Fibroblast of peridontal ligament (primary cell): ENCODE data around the gene CORO2B.
"Not testable (repeated sequence)": the region's sequence is repeated elsewhere in the genome, so short reads cannot be mapped to it uniquely, and the experiment has no call there.

Experiments used
- DNase-seq: peaks from one replicate; pipeline ENCODE4 v3.0.0-alpha.2; 2010; ENCODE audit errors: extremely low read depth

Gene CORO2B

GRCh38 chr15:68730471-68730919 is 151.7 kb downstream of the CORO2B start:
- DNase-seq: peak; percentile 65

DNA sequence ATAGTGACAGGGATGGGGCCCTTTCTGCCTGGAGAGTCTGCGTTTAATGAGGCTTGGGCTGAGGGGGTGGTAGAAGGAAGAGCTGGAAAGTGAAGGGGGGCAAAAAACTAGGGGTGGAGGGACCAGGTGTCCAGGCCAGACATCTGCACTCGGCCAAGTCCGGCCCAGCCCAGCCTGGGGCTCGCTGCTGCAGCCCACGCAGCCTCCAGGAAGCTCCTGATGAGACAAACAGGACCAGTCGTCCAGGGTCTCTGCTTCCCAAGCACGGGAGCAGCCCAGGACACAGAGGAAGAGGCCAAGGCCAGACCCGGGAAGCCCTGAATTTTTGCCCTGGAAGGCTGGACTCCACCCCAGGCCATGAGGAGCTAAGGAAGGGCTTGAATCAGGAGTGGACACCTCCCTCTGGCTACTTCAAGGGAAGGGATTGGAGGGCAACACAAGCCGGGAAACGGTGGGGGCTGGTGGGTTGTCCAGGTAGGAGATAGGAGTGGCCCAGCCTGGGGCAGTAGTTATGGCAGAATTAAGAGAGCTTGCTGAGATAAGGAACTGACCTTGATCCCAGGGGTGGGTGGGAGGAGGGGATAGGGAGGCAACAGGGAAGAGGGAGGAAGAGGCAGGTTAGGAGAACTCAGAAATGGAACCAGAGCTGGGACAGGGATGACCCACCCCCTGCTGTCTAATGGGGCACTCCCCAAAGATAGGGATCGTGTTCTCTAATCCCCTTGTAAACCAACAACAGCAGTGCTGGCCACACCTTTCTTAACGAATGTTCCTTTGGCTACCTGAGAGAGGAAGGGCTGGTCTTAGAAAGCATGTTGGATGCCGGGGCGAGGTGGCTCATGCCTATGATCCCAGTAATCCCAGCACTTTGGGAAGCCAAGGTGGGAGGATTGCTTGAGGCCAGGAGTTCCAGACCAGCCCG is 152.4 kb downstream of the CORO2B start:
- DNase-seq: no peak

GRCh38 chr15:68732451-68732850 is 153.7 kb downstream of the CORO2B start:
- DNase-seq: no peak

- peak; percentile 70 for DNase-seq
These were observed 154.9 kb downstream of the CORO2B start for GRCh38 chr15:68733666-68734065.

- DNase-seq: no peak
These were observed 155.6 kb downstream of the CORO2B start for GRCh38 chr15:68734352-68734751.

DNA sequence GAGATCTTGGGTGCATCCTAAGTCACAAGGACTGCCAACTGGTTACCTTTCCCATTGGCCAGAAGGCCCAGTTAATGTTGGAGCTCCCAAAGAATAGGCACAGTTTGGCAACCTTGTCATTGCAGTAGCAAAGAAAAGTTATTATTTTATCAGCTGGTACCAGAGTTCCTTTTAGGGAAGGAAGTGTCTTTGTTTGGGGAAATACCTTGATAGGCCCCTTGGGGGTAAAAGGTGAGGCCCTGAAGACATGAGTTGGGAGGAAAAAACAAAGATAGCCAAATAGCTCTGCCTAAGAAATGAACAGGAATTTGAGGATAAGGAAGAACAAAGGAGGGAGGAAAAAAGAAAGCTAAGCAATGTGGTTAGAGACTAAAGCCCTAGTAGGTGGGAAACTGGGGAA is 156.1 kb downstream of the CORO2B start:
- no peak for DNase-seq

DNA sequence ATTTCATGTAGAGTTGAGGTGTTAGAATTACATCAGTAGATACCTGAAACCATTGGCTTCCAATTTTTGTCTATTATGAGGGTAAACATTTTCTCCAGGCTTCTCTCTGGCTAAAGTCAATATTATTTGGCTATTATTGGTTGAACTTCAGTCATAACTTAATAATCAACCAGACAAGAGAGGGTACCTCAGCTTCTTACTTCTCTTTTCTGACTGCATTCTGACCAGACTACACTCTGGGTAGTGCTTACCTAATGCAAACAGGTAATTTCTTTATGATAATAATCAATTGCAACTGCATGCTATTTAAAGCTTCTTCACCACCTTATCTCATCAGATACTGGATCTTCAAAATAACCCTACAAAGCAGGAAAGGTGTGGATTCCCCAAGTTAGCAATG is 156.8 kb downstream of the CORO2B start:
- DNase-seq: no peak

DNA sequence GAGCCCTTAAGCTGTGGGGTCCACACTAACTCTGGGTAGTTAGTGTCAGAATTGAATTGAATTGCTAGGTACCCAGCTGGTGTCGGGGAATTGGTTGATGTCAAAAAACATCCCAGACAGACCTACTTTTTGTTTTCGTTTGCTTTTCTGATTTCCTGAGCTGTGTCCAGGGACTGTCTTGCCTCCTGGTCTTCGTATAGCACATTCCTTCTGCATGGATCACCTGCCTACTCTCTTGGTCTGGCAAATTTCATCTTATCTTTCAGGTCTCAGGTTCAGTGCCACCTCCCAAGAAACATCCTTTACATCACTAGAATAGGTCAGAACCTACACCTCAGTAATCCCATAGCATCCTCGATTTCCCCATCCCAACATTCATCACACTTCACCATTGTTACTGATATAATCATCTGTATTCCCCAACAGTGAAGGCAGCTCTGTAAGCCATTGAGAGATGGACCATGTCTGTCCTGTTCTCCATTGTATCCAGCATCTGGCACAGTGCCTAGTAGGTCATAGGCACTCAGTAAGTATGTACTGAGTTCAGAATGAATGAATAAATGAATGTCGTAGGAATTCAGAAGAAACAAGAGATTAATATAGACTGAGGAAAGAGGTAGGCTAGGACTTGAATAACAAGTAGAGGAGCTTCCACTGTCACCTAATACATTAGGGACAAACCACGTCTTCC is 160.7 kb downstream of the CORO2B start:
- DNase-seq: no peak

DNA sequence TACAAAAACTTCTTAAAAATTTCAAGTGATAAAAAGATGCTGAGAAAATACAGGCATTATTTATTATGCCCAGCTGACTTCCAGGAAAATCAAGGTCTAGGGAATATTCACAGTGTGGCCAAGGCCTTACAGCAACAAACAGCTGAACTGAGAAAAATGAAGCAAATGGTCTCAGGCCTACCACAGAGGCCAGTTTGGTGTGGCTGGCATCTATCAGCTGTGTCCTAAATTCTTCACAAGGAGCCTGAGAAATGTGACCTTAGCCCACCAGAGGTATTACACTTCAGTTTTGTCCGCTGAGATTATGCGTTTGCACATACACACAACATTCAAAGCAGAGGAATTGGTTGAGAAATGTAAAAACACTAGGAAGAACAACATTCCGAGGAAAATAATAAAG is 164.5 kb downstream of the CORO2B start:
- no peak for DNase-seq

DNA sequence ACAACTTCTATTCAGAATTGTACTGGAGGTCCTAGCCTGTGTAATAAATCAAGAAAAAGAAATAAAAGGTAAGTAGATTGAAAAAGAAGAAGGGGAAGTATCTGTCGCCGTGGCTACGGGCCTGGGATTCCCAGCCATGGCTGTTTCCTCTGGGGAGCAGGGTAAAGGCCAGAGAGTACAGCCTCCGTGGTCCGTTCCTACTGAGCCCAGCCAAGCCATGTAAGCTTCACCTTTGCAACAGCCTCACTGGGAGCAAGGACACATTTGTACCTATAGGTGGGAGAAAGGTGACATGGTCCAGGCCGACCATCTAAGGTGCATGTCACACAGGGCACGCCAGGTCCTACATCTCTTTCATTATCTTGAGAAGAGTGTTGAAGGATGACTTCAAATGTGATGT is 170.6 kb downstream of the CORO2B start:
- no peak for DNase-seq

GRCh38 chr15:68749793-68750192 is 171.0 kb downstream of the CORO2B start:
- peak; percentile 81 for DNase-seq

DNA sequence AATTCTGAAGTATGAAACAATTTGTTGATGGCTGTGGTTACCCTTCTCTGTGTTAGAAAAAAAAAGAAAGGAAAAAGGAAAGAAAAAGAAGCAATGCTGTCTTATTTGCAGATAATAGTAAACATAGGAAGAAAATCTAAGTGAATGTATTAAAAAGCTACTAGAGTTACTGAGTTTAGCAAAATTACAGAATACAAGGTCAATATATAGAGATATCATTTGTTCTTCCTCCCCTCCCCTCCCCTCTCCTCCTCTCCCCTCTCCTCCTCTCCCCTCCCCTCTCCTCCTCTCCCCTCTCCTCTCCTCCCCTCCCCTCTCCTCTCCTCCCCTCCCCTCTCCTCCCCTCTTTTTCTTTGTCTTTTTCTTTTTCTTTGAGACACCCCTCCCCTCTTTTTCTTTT is 172.8 kb downstream of the CORO2B start:
- DNase-seq: no peak

GRCh38 chr15:68755731-68756130 is 176.9 kb downstream of the CORO2B start:
- DNase-seq: no peak

DNA sequence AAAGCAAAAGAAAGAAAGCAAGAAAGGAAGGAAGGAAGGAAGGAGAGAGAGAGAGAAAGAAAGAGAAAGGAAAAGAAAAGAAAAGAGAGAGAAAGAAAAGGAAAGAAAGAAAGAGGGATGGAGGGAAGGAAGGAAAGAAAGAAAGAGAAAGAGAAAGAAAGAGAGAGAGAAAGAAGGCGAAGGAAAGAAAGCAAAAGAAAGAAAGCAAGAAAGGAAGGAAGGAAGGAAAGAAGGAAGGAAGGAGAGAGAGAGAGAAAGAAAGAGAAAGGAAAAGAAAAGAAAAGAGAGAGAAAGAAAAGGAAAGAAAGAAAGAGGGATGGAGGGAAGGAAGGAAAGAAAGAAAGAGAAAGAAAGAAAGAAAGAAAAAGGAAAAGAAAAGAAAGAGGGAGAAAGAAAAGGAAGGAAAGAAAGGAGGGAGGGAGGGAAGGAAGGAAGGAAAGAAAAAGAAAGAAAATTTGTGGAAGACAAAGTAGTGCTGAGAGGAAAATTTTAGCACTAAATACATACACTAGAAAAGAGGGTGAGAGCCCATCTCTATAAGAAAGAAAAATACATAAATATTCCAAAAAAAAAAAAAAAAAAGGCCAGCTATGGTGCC is 181.3 kb downstream of the CORO2B start:
- DNase-seq: not testable (repeated sequence)

- DNase-seq: no peak
These were observed 184.3 kb downstream of the CORO2B start for GRCh38 chr15:68763063-68763462.

- peak; percentile 31 for DNase-seq
These were observed 185.3 kb downstream of the CORO2B start for GRCh38 chr15:68764090-68764489.

- no peak for DNase-seq
These were observed 187.0 kb downstream of the CORO2B start for GRCh38 chr15:68765602-68766368.

- no peak for DNase-seq
These were observed 189.0 kb downstream of the CORO2B start for GRCh38 chr15:68767833-68768232.

DNA sequence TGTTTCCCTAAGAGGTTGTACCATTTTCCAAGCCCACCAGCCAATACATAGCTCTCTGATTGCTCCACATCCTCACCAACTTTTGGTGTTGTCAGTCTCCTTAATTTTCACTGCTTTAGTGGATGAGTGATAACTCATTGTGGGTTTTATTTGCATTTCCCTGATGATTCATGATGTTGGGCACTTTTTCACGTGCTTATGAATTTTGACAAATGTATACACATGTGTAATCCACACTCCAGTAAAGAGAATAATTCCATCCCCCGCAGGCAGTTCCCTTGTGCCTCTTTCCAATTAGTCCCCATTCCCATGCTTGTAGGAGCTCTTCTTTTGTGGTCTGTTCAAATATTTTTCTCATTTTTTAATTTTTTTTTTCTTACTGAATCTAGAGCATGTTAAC is 189.5 kb downstream of the CORO2B start:
- peak; percentile 65 for DNase-seq

GRCh38 chr15:68769702-68770101 is 190.9 kb downstream of the CORO2B start:
- no peak for DNase-seq

GRCh38 chr15:68770216-68770615 is 191.4 kb downstream of the CORO2B start:
- no peak for DNase-seq

DNA sequence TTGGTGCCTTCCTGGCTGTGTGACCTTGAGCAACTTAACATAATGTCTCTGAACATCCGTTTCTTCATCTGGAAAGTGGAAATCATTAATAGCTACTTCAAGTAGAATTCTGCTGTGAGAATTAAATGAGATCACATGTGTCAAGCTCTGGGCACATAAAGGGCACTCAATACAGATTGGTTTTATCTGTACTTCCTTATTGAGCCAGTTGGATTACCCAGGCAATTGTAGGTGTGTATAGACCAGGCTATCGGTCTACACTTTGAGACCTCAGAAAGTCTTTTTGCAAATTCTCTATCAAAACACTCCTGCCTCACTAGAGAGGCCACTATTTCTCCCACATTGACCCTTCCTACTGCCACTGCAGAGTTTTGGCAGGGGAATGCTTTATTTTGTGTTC is 194.2 kb downstream of the CORO2B start:
- DNase-seq: no peak
